GM18502 (cell line): ENCODE results near the gene PHAX.
"Not testable (repeated sequence)": the region's sequence is repeated elsewhere in the genome, so short reads cannot be mapped to it uniquely, and the experiment has no call there.

ENCODE experiments used
- ATAC-seq: cut with Tn5 transposase; IDR thresholded peaks from one replicate; pipeline ENCODE4 v1.9.1; 2021; ENCODE audit warnings: mild to moderate bottlenecking; ENCODE audit not compliant: unreplicated experiment, poor library complexity

PHAX gene

GRCh38 chr5:126600631-126601511, at the start of gene PHAX:
Gene PHAX (plus strand): TSS chr5:126600947. CDS start chr5:126600963, 16 bp downstream.
- ATAC-seq, result peak; percentile 95

GRCh38 chr5:126552614-126553013, 48.1 kb upstream of the PHAX start:
- ATAC-seq, result no peak

GRCh38 chr5:126555101-126555500, 45.6 kb upstream of the PHAX start:
- ATAC-seq, result not testable (repeated sequence)

GRCh38 chr5:126561908-126562307, 38.8 kb upstream of the PHAX start:
- ATAC-seq, result no peak

GRCh38 chr5:126562823-126563222, 37.9 kb upstream of the PHAX start:
- peak; percentile 97 for ATAC-seq

- no peak for ATAC-seq
These were observed 32.5 kb upstream of the PHAX start for GRCh38 chr5:126568206-126568755.

GRCh38 chr5:126575644-126576043, 25.1 kb upstream of the PHAX start:
- no peak for ATAC-seq

GRCh38 chr5:126576974-126577373, 23.8 kb upstream of the PHAX start:
- ATAC-seq, result no peak

GRCh38 chr5:126577415-126577814, 23.3 kb upstream of the PHAX start:
- ATAC-seq, result no peak

- no peak for ATAC-seq
These were observed 21.0 kb upstream of the PHAX start for GRCh38 chr5:126579716-126580115.

GRCh38 chr5:126583761-126584160, 17.0 kb upstream of the PHAX start:
- no peak for ATAC-seq

- ATAC-seq, result no peak
These were observed 13.0 kb upstream of the PHAX start for GRCh38 chr5:126587551-126588390.

GRCh38 chr5:126589536-126590297, 11.0 kb upstream of the PHAX start:
- ATAC-seq, result no peak

- ATAC-seq, result no peak
These were observed 9.2 kb upstream of the PHAX start for GRCh38 chr5:126591549-126591948.

GRCh38 chr5:126594748-126595485, 5.8 kb upstream of the PHAX start, which contains the start of gene ALDH7A1:
Gene ALDH7A1 (minus strand): TSS chr5:126595219. CDS start chr5:126595198, 21 bp downstream.
- peak; percentile 91 for ATAC-seq

- ATAC-seq, result peak; percentile 35
These were observed 5.2 kb upstream of the PHAX start for GRCh38 chr5:126595486-126596083.

- no peak for ATAC-seq
These were observed 3.6 kb upstream of the PHAX start for GRCh38 chr5:126597156-126597555.

GRCh38 chr5:126599499-126599898, 1.2 kb upstream of the PHAX start:
- no peak for ATAC-seq
